ENCODE measurements around the gene EHMT1. TPM values are rescaled to one million over a fixed set of nuclear protein-coding genes. Genes with fewer than 3 reads are reported as not detected.

EHMT1 gene
- total RNA-seq, 1 donor from 2014 or later: 59.9 TPM

DNA sequence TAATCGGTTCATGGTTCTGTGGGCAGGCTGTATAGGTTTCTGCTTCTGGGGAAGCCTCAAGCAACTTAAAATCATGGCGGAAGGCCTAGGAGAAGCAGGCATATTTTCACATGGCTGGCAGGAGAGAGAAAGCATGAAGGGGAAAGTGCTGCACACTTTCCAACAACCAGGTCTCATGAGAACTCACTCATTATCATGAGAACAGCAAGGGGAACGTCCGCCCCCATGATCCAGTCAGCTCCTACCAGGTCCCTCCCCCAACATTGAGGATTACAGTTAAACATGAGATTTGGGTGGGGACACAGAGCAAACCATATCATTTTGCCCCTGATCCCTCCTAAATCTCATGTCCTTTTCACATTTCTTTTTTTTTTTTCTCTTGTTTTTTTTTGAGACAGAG lies 82.1 kb downstream of the EHMT1 start:
- Histone ChIP-seq H3K27me3 (ENCODE audit: control insufficient read depth, insufficient read depth, low read length) (no peaks in the 10 kb centered on the region), H3K4me3 (ENCODE audit: low read depth, low read length) (no peak overlapping the region), H3K36me3 (ENCODE audit: control insufficient read depth, insufficient read depth, low read length) (no peaks in the 10 kb centered on the region)
- no peak for DNase-seq (ENCODE audit: low read depth)
- TF ChIP-seq CTCF (IDR thresholded peaks at IDR 0.05; ENCODE audit: insufficient read depth, low read length, poor library complexity, severe bottlenecking): no peak

DNA sequence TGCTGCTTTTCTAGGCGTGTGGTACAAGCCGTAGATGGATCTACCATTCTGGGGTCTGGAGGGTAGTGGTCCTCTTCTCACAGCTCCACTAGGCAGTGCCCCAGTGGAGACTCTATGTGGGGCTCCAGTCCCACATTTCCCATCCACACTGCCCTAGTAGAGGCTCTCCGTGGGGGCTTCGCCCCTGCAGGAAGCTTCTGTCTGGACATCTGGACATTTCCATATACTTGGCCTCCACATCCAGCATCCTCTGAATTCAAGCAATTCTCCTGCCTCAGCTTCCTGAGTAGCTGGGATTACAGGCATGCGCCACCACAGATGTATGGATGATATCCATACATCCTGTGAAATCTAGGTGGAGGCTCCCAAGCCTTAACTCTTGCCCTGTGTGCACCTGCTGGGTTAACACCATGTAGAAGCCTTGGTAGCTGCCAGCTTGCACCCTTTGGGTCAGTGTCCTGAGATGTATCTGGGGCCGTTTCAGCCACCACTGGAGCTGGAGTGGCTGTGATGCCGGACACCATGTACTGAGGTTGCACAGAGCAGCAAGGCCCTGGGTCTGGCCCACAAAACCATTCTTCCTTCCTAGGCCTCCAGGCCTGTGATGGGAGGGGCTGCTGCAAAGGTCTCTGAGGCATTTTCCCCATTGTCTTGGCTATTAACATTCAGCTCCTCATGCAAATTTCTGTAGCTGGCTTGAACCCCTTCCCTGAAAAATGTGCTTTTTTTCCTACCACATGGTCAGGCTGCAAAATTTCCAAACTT lies 84.0 kb downstream of the EHMT1 start:
- no peaks in the 10 kb centered on the region for H3K27me3 ChIP-seq (ENCODE audit: control insufficient read depth, insufficient read depth, low read length)
- no peak for TF ChIP-seq CTCF (IDR thresholded peaks at IDR 0.05; ENCODE audit: insufficient read depth, low read length, poor library complexity, severe bottlenecking)
- no peak for DNase-seq (ENCODE audit: low read depth)
- no peak overlapping the region for H3K4me3 ChIP-seq (ENCODE audit: low read depth, low read length)
- no peaks in the 10 kb centered on the region for H3K36me3 ChIP-seq (ENCODE audit: control insufficient read depth, insufficient read depth, low read length)

DNA sequence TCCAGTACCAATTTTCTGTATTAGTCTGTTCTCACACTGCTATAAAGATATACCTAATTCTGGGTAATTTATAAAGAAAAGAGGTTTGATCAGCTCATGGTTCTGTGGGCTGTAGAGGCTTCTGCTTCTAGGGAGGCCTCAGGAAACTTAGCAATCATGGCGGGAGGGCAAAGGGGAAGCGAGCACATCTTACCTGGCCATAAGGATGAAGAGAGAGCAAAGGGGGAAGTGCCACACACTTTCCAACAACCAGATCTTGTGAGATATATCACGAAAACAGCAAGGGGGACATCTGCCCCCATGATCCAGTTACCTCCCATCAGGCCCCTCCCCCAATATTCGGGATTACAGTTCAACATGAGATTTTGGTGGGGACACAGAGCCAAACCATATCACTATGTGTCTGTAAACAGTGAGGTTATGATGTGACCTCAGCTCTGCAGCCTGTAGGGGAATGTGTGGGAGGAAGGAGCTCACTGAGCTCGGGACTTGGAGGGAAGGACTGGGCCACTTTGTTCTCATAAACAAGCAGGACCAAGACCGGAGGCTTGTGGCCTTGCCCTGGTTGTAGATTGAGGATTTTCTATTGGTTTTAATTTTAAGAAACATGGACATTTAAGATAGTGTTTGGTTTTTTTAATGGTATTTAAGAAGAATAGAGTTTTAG lies 85.2 kb downstream of the EHMT1 start:
- Histone ChIP-seq H3K27me3 (ENCODE audit: control insufficient read depth, insufficient read depth, low read length) (no peaks in the 10 kb centered on the region), H3K4me3 (ENCODE audit: low read depth, low read length) (no peak overlapping the region), H3K36me3 (ENCODE audit: control insufficient read depth, insufficient read depth, low read length) (no peaks in the 10 kb centered on the region)
- no peak for TF ChIP-seq CTCF (IDR thresholded peaks at IDR 0.05; ENCODE audit: insufficient read depth, low read length, poor library complexity, severe bottlenecking)
- no peak for DNase-seq (ENCODE audit: low read depth)

DNA sequence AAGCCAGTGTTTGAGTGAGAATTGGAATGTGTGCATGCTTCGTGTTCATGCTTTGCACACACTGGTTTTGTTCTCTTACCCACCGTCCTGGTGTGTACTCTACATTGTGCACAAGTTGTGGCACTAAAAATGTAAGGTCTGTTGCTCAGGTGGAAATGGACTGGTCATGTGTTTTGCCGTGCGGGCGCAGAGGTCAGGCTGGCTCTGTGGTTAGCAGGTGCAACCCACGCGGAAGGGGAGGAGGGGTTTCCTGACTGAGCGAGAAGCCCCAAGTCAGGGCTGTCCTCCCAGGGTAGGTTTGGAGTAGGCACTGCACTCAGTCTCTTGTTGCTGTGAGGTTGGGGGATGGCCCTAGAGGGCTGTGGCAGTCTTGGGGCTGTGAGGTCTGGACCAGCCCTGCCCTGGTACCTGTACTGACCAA lies 86.6 kb downstream of the EHMT1 start:
- Histone ChIP-seq H3K4me3 (ENCODE audit: low read depth, low read length) (no peak overlapping the region), H3K36me3 (ENCODE audit: control insufficient read depth, insufficient read depth, low read length) (no peaks in the 10 kb centered on the region), H3K27me3 (ENCODE audit: control insufficient read depth, insufficient read depth, low read length) (no peaks in the 10 kb centered on the region)
- DNase-seq (ENCODE audit: low read depth): no peak
- TF ChIP-seq CTCF (IDR thresholded peaks at IDR 0.05; ENCODE audit: insufficient read depth, low read length, poor library complexity, severe bottlenecking): no peak

DNA sequence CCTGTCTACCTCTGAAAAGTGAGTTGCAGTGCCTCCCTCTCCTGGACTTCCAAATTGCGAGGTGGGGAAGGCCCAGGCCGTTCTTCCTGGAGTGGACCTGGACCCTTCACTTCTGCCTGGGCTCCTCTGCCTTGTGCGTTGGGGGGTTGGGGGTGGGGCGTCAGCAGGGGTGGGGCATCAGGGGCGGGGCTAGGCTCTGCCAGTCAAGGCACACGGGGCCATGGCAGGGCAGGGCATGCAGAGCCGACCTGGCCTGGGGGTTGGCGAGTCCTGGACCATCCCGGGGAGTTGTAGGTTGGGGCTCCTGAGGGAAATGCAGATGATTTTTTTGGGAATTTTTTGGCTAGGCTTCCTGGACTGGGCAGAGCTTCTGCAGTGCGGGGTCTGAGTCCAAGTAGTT lies 87.1 kb downstream of the EHMT1 start:
- TF ChIP-seq CTCF (IDR thresholded peaks at IDR 0.05; ENCODE audit: insufficient read depth, low read length, poor library complexity, severe bottlenecking): no peak
- no peaks in the 10 kb centered on the region for H3K36me3 ChIP-seq (ENCODE audit: control insufficient read depth, insufficient read depth, low read length)

More for the DNA sequence above, 87.1 kb downstream of the EHMT1 start:
- H3K27me3 ChIP-seq (ENCODE audit: control insufficient read depth, insufficient read depth, low read length): no peaks in the 10 kb centered on the region
- no peak overlapping the region for H3K4me3 ChIP-seq (ENCODE audit: low read depth, low read length)
- DNase-seq (ENCODE audit: low read depth): no peak

Data from kidney epithelial cell (primary cell).